Activated CD4-positive, alpha-beta memory T cell treated with anti-CD3 and anti-CD28 coated beads, Interleukin-2, amount 10 ng/mL, durations not matched to agents 7 days and 5 days (primary cell): Measurements from ENCODE around the gene CYP46A1. TPM values are rescaled to one million over a fixed set of nuclear protein-coding genes. Genes with fewer than 3 reads are reported as not detected.

ENCODE experiments used
- CTCF ChIA-PET: fragments of 350-600 bp; sonication (Branson Sonifier 250); formaldehyde crosslinking; loops from one replicate; lab custom pipeline; 2021; ENCODE audit warnings: antibody characterized with exemption, inconsistent platforms; lab: Charles Lee
- POLR2A ChIA-PET: fragments of 350-600 bp; sonication (Branson Sonifier 250); formaldehyde crosslinking; loops from one replicate; lab custom pipeline; 2021; ENCODE audit warnings: antibody characterized with exemption; lab: Charles Lee
- DNase-seq: peaks from one replicate; pipeline ENCODE4 v3.0.0-alpha.2; 2020
- H3K27ac Mint-ChIP-seq: one replicate; pipeline ENCODE4 v1.8.0; 2021; ENCODE audit warnings: mild to moderate bottlenecking, mixed read lengths
- H3K27me3 Mint-ChIP-seq: one replicate; pipeline ENCODE4 v1.8.0; 2021; ENCODE audit warnings: mixed read lengths
- H3K36me3 Mint-ChIP-seq: one replicate; pipeline ENCODE4 v1.8.0; 2021; ENCODE audit warnings: low read depth, mixed read lengths
- H3K4me1 Mint-ChIP-seq: one replicate; pipeline ENCODE4 v1.8.0; 2021; ENCODE audit warnings: mixed read lengths
- H3K4me3 Mint-ChIP-seq: one replicate; pipeline ENCODE4 v1.8.0; 2021; ENCODE audit warnings: mild to moderate bottlenecking, mixed read lengths
- H3K9me3 Mint-ChIP-seq: one replicate; pipeline ENCODE4 v1.8.0; 2021; ENCODE audit warnings: mixed read lengths
- total RNA-seq, 2 experiments: library from RNA; stranded (reverse); gene quantifications; one replicate each; pipeline ENCODE4 v1.2.3, GENCODE V29; 2021

CYP46A1 gene
- total RNA-seq, 2 experiments from 2014 or later, result 0.13 to 0.23 TPM

DNA sequence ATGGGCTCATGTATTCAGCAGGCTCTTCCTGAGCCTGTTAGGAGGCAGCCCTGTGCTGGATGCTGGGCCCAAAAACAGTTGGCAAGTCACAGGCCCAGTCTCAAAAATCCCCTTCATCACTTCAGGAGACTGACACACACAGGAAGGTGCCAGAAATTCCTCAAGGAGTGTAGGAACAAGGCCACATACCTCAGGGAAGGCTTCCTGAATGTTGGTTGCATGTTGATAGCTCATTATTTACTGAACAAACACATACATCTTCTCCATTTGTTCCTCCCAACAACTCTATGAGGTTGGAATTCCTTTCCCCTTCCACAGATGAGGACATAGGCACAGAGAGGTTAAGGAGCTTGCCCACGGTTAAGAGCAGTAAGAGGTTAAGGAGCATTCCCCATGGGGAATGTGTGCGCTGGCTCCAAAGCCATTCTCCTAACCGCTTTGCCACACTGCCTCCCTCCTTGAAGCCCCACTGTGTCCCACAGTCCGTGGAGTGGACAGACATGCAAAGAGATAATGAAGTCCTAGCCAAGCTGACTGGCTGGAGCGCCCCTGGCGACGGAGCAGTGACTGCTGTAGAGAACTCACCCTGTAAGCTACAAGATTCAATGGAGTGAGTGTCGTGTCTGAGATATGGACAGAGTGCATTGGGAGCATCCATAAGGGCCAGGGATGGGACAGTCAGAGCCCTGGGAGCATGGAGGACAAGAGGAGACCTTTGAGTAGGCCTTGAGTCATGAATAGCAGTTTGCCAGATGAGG is 35.9 kb upstream of the CYP46A1 start:
- DNase-seq, result no peak
- no peaks in the 10 kb centered on the region for H3K9me3 Mint-ChIP-seq
- H3K4me3 Mint-ChIP-seq, result no peak overlapping the region
- H3K4me1 Mint-ChIP-seq, result peaks cover 2% of the 10 kb centered on the region
- peaks cover 26% of the 10 kb centered on the region for H3K27me3 Mint-ChIP-seq
- no peaks in the 10 kb centered on the region for H3K36me3 Mint-ChIP-seq
- POLR2A ChIA-PET, result no interaction called here
- no peak overlapping the region for H3K27ac Mint-ChIP-seq
- CTCF ChIA-PET, result no interaction called here

DNA sequence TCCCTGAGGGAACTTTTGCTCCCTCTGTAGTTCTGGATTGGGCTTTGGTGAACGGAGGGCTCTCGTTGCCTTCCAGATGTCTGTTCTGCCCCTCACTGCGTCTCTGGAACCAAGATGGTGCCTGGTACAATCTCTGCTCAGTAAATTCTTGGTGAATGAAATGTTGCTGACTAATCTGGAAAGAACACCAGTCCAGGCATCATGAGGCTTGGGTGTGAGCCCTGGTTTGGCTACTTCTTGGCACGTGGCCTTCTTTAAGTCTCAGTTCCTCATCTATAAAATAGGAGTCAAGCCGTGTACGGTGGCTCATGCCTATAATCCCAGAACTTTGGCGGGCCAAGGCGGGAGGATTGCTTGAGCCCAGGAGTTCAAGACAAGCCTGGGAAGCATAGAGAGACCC is 34.9 kb upstream of the CYP46A1 start:
- ChIA-PET POLR2A (no interaction called here), CTCF (no interaction called here)
- Mint-ChIP-seq H3K27ac (no peak overlapping the region), H3K27me3 (peaks cover 19% of the 10 kb centered on the region), H3K9me3 (no peaks in the 10 kb centered on the region), H3K4me3 (no peak overlapping the region), H3K36me3 (no peaks in the 10 kb centered on the region), H3K4me1 (peaks cover under 1% of the 10 kb centered on the region)
- no peak for DNase-seq

DNA sequence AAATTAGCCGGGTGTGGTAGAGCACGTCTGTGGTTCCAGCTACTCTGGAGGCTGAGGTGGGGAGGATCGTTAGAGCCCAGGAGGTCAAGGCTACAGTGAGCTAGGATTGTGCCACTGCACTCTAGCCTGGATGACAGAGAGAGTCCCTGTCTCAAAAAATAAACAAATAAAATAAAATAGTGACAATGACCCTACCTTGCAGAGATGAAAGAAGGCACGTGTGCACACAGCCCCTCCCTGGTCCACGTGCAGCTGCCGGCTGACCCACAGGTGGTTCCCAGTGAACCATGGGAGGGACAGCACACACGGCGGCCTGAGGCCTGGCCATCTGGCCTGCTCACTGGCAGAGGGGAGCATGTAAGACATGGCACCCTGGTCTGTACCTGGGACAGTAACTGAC is 34.5 kb upstream of the CYP46A1 start:
- H3K9me3 Mint-ChIP-seq, result no peaks in the 10 kb centered on the region
- no peaks in the 10 kb centered on the region for H3K36me3 Mint-ChIP-seq
- peaks cover 18% of the 10 kb centered on the region for H3K27me3 Mint-ChIP-seq
- ChIA-PET CTCF (no interaction called here), POLR2A (no interaction called here)
- no peaks in the 10 kb centered on the region for H3K4me1 Mint-ChIP-seq
- H3K4me3 Mint-ChIP-seq, result no peak overlapping the region
- H3K27ac Mint-ChIP-seq, result no peak overlapping the region
- DNase-seq, result no peak

DNA sequence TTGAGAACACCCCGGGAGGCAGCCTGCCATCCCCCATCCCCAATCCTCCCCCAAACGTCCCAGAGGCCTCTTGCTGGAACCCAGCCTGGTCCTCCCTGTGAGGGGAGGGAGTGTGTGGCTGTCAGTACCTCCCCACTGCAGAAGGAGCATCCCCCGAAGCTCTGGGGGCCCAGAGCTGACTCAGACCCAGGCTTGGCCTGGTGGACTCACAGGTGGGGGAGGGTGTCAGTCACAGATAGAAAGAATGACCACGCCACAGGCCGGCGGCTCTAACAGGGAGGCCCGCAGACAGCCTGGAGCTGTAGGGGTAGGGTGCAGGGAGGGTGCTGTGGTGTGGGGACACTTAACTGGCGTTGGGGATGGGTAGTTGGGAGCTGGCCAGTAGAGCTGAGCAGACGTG is 33.9 kb upstream of the CYP46A1 start:
- Mint-ChIP-seq H3K4me3 (no peak overlapping the region), H3K36me3 (no peaks in the 10 kb centered on the region), H3K27ac (no peak overlapping the region), H3K9me3 (no peaks in the 10 kb centered on the region), H3K4me1 (no peaks in the 10 kb centered on the region), H3K27me3 (peaks cover 18% of the 10 kb centered on the region)
- ChIA-PET CTCF (no interaction called here), POLR2A (no interaction called here)
- no peak for DNase-seq

DNA sequence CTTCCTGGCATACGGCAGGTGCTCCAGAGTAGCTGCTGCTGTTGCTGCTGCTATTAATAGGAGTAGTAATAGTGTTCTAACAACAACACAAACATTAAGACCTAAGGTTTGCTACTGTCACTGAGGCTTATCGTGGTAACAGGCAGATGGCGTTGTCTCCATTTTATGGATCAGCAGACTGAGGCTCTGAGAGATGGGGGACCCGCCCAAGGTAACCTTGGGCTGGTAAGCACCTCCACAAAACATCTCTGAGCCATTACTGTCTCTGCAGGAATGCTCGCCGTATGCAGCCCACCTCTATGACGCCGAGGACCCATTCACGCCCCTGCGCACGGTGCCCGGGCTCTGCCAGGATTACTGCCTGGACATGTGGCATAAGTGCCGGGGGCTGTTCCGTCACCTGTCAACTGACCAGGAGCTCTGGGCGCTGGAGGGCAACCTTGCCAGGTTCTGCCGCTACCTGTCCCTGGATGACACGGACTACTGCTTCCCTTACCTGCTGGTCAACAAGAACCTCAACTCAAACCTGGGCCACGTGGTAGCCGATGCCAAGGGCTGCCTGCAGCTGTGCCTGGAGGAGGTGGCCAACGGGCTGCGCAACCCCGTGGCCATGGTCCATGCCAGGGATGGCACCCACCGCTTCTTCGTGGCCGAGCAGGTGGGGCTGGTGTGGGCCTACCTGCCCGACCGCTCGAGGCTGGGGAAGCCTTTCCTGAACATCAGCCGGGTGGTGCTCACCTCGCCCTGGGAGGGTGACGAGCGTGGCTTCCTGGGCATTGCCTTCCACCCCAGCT is 31.9 kb upstream of the CYP46A1 start:
- no peak overlapping the region for H3K27ac Mint-ChIP-seq
- H3K27me3 Mint-ChIP-seq, result peaks cover 10% of the 10 kb centered on the region
- H3K4me1 Mint-ChIP-seq, result no peaks in the 10 kb centered on the region
- CTCF ChIA-PET, result no interaction called here
- POLR2A ChIA-PET, result no interaction called here
- no peak for DNase-seq
- H3K9me3 Mint-ChIP-seq, result no peaks in the 10 kb centered on the region
- H3K4me3 Mint-ChIP-seq, result no peak overlapping the region
- H3K36me3 Mint-ChIP-seq, result no peaks in the 10 kb centered on the region

DNA sequence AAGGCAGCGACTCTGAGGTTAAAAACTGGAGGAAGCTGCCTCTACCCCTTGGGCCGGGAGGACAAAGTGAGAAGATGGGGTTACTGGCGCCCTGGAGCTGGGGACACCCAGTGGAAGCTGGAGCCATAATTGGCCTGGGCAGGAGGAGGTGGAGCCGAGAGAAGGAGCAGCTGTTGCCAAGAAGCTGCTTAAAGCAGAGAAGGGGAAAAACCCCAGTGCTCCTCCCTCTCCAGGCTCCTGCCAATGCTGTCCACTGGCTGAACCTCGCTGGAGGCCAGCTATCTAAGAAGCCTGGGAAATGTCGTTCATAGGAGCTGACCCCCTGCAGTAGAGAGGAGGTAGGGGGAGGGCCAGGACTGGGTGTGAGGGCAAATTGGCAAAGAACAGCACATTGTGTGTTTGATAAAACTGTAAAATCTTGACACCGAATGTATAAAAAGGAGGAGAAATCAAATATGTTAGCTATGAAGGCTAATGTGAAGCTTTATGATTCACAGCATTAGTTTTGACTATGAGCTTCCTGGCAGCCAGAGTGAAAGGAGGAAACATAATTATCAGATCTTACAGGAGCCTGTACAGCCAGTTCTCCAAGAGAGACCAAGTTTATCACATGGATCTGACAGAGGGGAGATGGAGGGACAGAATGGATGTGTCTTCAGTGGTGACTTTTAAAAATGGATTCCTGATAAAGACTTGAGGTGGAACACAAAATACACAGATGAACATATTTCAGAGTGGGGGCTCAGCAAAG is 29.7 kb upstream of the CYP46A1 start:
- H3K9me3 Mint-ChIP-seq, result no peaks in the 10 kb centered on the region
- H3K27ac Mint-ChIP-seq, result no peak overlapping the region
- peaks cover 28% of the 10 kb centered on the region for H3K27me3 Mint-ChIP-seq
- POLR2A ChIA-PET, result no interaction called here
- no peaks in the 10 kb centered on the region for H3K36me3 Mint-ChIP-seq
- DNase-seq, result no peak
- no peaks in the 10 kb centered on the region for H3K4me1 Mint-ChIP-seq
- CTCF ChIA-PET, result interaction anchor here (0.6 to 0.9 kb wide), 3 partner anchors 34 to 179 kb away, joined by 3 to 4 read pairs (median 3); no protein-coding TSS in a partner anchor
- no peak overlapping the region for H3K4me3 Mint-ChIP-seq

DNA sequence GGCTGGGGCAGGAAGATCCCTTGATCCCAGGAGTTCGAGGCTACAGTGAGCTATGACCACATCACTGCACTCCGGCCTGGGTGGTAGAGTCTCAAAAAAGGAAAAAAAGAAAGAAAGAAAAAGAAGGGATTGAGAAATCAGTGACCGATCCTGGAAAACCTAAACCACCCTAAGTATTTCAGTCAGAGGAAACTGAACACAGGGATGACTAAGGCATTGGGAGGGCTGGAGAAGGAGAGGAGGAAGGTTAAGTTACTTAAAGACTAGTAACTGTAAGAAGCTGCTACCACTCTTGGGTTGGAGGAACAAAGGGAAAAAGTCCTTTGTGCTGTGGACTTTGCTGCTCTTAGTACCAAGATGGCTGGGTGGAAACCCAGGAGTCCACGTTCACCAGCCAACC is 28.6 kb upstream of the CYP46A1 start:
- no peaks in the 10 kb centered on the region for H3K4me1 Mint-ChIP-seq
- no peaks in the 10 kb centered on the region for H3K36me3 Mint-ChIP-seq
- no peak overlapping the region for H3K4me3 Mint-ChIP-seq
- peaks cover 34% of the 10 kb centered on the region for H3K27me3 Mint-ChIP-seq
- no peak for DNase-seq
- CTCF ChIA-PET, result no interaction called here
- no peaks in the 10 kb centered on the region for H3K9me3 Mint-ChIP-seq
- no peak overlapping the region for H3K27ac Mint-ChIP-seq
- POLR2A ChIA-PET, result no interaction called here

DNA sequence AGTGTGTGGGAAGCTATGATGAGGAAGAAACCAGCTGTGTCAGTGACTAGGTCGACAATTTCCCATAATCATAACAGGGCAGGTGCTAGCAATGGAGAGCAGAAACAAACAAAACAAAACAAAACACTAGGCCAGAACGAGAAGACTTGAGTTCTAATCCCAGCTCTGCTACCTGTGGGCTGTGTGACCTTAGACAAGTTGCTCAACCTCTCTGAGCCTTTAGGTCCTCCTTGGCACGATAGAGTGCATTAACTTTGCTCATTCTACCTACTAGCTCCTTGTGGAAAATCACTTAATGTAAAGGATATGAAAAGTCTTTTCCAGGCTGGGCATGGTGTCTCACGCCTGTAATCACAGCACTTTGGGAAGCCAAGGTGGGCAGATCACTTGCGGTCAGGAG is 27.9 kb upstream of the CYP46A1 start:
- ChIA-PET CTCF (no interaction called here), POLR2A (no interaction called here)
- no peak overlapping the region for H3K4me3 Mint-ChIP-seq
- DNase-seq, result no peak
- no peaks in the 10 kb centered on the region for H3K36me3 Mint-ChIP-seq
- peaks cover 41% of the 10 kb centered on the region for H3K27me3 Mint-ChIP-seq
- no peaks in the 10 kb centered on the region for H3K4me1 Mint-ChIP-seq
- no peak overlapping the region for H3K27ac Mint-ChIP-seq
- H3K9me3 Mint-ChIP-seq, result no peaks in the 10 kb centered on the region

DNA sequence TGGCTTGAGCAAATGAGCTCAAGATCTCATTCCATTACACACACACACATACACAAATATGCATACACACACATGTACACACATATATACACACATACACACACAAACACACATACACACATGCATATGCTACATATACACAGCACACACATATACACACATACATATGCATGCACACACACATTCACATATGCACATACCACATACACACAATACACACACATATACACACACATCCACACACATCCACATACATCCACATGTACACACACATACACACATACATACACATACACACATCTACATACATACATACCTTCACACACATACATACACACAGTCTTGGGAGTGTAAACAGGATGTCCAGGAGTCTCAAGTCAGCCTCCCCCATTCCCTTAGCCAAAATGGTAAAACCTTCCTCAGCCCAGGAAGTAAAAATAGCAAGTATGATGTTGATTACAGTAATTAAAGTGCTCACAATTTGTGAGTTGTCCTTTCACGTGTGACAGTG is 26.4 kb upstream of the CYP46A1 start:
- Mint-ChIP-seq H3K9me3 (no peaks in the 10 kb centered on the region), H3K36me3 (no peaks in the 10 kb centered on the region), H3K4me1 (no peaks in the 10 kb centered on the region), H3K4me3 (no peak overlapping the region), H3K27ac (no peak overlapping the region), H3K27me3 (peaks cover 53% of the 10 kb centered on the region)
- POLR2A ChIA-PET, result no interaction called here
- CTCF ChIA-PET, result no interaction called here
- no peak for DNase-seq

DNA sequence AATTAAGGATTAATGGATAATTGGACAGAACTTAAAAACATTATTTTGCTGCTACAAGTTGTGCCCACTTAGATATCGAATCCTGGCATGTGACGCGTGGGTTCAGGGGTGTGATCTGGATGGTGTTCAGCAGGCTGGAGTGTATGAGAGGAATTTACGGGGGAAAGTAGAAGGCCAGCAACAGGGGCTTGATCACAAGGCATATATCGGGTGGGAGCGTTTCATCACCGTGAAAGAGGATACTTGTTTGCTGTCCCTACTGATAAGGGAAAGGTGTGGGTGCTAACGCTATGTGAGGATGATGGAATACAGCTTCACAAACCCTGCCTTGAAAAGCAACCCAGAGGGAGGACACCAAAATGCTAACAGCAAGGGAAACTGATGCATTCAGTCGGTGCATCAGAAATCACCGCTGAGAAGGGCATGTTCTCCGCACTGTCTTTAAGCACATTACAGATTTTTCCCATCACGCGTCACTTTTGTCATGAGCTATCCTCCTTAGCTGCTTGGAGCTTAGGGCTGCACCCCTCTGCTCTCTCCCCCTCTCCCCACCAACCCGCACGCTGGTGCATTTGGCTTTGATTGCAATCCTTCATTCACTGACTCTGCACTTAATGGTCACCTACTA is 25.8 kb upstream of the CYP46A1 start:
- no peaks in the 10 kb centered on the region for H3K36me3 Mint-ChIP-seq
- H3K4me1 Mint-ChIP-seq, result no peaks in the 10 kb centered on the region
- ChIA-PET POLR2A (no interaction called here), CTCF (no interaction called here)
- no peaks in the 10 kb centered on the region for H3K9me3 Mint-ChIP-seq
- peaks cover 57% of the 10 kb centered on the region for H3K27me3 Mint-ChIP-seq
- H3K4me3 Mint-ChIP-seq, result no peak overlapping the region
- H3K27ac Mint-ChIP-seq, result no peak overlapping the region
- no peak for DNase-seq

DNA sequence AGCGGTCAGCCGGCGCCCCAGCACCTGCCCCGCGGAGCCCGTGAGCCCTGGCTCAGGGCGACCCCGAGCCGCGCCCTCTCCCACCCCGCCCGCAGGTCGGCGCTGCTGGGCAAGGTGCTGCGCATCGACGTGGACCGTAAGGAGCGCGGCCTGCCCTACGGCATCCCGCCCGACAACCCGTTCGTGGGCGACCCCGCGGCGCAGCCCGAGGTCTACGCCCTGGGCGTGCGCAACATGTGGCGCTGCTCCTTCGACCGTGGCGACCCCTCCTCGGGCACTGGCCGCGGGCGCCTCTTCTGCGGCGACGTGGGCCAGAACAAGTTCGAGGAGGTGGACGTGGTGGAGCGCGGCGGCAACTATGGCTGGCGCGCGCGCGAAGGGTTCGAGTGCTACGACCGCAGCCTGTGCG is 24.8 kb upstream of the CYP46A1 start:
- Mint-ChIP-seq H3K27ac (no peak overlapping the region), H3K36me3 (no peaks in the 10 kb centered on the region), H3K27me3 (peaks cover 56% of the 10 kb centered on the region), H3K4me1 (no peaks in the 10 kb centered on the region), H3K9me3 (no peaks in the 10 kb centered on the region), H3K4me3 (no peak overlapping the region)
- no peak for DNase-seq
- ChIA-PET POLR2A (no interaction called here), CTCF (no interaction called here)

DNA sequence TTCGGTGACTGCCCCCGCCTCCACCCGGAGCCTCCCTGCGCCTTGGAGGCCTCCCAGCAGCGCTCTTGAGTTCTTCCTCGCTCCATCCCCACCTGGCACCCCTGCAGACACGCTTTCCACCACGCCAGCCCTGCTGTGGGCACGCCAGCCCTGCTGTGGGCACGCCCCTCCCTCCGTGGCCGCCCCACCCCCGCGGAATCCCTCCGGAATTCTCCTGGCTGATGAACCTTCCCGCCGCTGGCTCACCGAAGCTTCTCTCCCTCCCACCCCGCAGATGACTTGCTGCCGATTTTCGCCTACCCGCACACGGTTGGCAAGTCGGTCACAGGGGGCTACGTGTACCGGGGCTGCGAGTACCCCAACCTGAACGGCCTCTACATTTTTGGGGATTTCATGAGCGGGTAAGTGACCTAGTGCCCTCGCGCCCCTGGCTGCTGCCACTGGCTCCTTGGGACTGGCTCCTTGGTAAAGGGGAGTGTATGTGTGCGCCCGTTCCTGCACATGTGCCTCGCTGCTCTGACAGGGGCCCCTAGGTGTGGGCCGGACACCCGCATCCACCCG is 24.0 kb upstream of the CYP46A1 start:
- Mint-ChIP-seq H3K27me3 (peaks cover 51% of the 10 kb centered on the region), H3K4me1 (no peaks in the 10 kb centered on the region), H3K9me3 (no peaks in the 10 kb centered on the region), H3K27ac (no peak overlapping the region), H3K36me3 (no peaks in the 10 kb centered on the region), H3K4me3 (no peak overlapping the region)
- DNase-seq, result no peak
- ChIA-PET CTCF (no interaction called here), POLR2A (no interaction called here)
